Vagina (tissue), 2 donors: Measurements from ENCODE around the gene SLC49A3. TPM values are rescaled to one million over a fixed set of nuclear protein-coding genes. Genes with fewer than 3 reads are reported as not detected.

Source experiments
- DNase-seq, 2 donors: peaks; one replicate each; pipeline ENCODE4 v3.0.0-alpha.2; 2017; ENCODE audit errors: extremely low spot score in 2 of 2
- H3K27ac ChIP-seq: fragments of 200-600 bp; sonication (generic); one replicate; pipeline ENCODE4 v1.5.1; 2019
- H3K27me3 ChIP-seq: fragments of 200-600 bp; sonication (generic); one replicate; pipeline ENCODE4 v1.5.1; 2019
- H3K36me3 ChIP-seq, 2 donors: fragments of 200-600 bp; sonication (generic); one replicate each; pipeline ENCODE4 v1.5.1; 2017 to 2019
- H3K4me1 ChIP-seq: fragments of 200-600 bp; sonication (generic); one replicate; pipeline ENCODE4 v1.5.1; 2019
- H3K4me3 ChIP-seq, 2 donors: fragments of 200-600 bp; sonication (generic); 1 replicate in 1 of 2; 2 replicates in 1 of 2; pipeline ENCODE4 v1.5.1; 2016 to 2019
- H3K9me3 ChIP-seq: fragments of 200-600 bp; sonication (generic); one replicate; pipeline ENCODE4 v1.5.1; 2019
- CTCF ChIP-seq, 3 experiments: fragments of 450-650 bp in 2 of 3; fragments of 200-600 bp in 1 of 3; sonication (generic) in 1 of 3; IDR thresholded peaks; one replicate each; pipeline ENCODE4 v1.5.1; 2017 to 2019; ENCODE audit warnings: antibody characterized with exemption in 3 of 3, mild to moderate bottlenecking in 2 of 3, moderate library complexity in 2 of 3
- POLR2A ChIP-seq, 2 donors: fragments of 450-650 bp; IDR thresholded peaks; one replicate each; pipeline ENCODE4 v1.6.1; 2017; ENCODE audit warnings: antibody characterized with exemption in 2 of 2, mild to moderate bottlenecking in 2 of 2, moderate library complexity in 2 of 2
- POLR2AphosphoS5 ChIP-seq, 2 donors: sonication (generic); formaldehyde crosslinking; IDR thresholded peaks; one replicate each; pipeline ENCODE4 v1.9.0; 2017; ENCODE audit warnings: antibody characterized with exemption in 2 of 2, mild to moderate bottlenecking in 2 of 2, low read depth in 1 of 2; ENCODE audit not compliant: insufficient read depth in 1 of 2
- intact Hi-C: fragments of 100-400 bp; cut with DNase I; formaldehyde crosslinking; loops from one replicate; pipeline ENCODE4 v1.15.1; 2023
- total RNA-seq: library from RNA; depleted of rRNA; stranded (reverse); fragments of >200 nt; gene quantifications from one replicate; pipeline ENCODE4 v1.2.3, GENCODE V29; 2016

The SLC49A3 gene
- total RNA-seq, 1 donor from 2014 or later = 11.0 TPM

DNA sequence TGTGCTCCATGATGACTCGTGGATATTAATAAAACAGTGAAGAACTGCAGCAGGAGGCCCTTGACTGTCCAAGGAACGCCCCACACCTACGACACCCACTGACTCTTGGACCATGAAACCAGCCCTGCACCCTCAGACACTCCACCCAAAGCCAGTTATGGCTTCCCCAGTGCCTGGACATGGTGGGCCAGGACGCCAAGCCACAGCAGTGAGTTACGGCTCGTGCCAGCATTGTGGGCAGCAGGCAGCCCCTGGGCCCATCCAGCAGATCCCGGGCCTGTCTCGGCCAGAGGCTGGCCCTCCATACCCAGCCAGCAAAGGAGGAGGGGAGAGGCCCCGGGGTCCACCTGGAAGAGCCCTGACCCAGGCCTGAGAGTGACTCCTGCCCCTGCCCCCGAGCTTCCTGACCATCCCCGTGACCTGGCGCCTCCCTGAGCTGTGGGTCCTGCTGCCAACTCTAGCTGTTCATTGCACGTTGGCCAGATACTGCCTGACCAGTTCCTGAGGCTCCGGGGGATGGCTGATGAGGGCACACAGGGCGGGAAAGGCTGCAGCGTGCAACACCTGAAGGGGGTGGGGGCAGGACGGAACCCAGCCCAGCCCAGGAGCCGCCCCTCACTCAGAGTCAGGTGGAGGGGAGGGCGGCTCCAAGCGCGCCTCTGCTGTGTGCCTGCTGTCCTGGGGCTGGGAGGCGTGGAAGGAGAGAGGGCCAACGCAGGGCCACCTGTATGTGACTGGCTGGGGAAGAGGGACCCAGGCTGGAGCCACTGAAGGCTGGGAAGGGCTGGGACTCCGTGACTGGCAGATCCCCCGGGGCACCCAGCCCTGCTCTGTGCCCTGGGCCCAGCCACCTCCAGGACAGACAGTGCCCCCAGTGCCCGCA, 739 bp downstream of the SLC49A3 start:
- H3K4me1 ChIP-seq = peaks cover 41% of the 10 kb centered on the region
- peak overlapping the region; percentile 50 to 51 for H3K4me3 ChIP-seq
- H3K27ac ChIP-seq = peak overlapping the region; percentile 85
- TF ChIP-seq CTCF (IDR thresholded peaks at IDR 0.05) (no peak), POLR2A (IDR thresholded peaks at IDR 0.05) (no peak), POLR2AphosphoS5 (IDR thresholded peaks at IDR 0.05; ENCODE audit: insufficient read depth in 1 of 2, low read depth in 1 of 2) (no peak)
- H3K27me3 ChIP-seq = no peaks in the 10 kb centered on the region
- H3K9me3 ChIP-seq = no peaks in the 10 kb centered on the region
- no peak for DNase-seq
- intact Hi-C loops = no loop called here
- no peaks in the 10 kb centered on the region for H3K36me3 ChIP-seq

GRCh38 chr4:687048-687970, 1.6 kb downstream of the SLC49A3 start:
- TF ChIP-seq POLR2AphosphoS5 (IDR thresholded peaks at IDR 0.05; ENCODE audit: insufficient read depth in 1 of 2, low read depth in 1 of 2) (peak; percentile 73 to 88), CTCF (IDR thresholded peaks at IDR 0.05) (no peak), POLR2A (IDR thresholded peaks at IDR 0.05) (peak in 1 of 2 donors; percentile 59)
- Histone ChIP-seq H3K27ac (peak overlapping the region; percentile 85), H3K27me3 (no peaks in the 10 kb centered on the region), H3K36me3 (no peaks in the 10 kb centered on the region), H3K4me3 (peak overlapping the region; percentile 37 to 51), H3K4me1 (peaks cover 43% of the 10 kb centered on the region), H3K9me3 (no peaks in the 10 kb centered on the region)
- DNase-seq = no peak
- intact Hi-C loops = no loop called here

DNA sequence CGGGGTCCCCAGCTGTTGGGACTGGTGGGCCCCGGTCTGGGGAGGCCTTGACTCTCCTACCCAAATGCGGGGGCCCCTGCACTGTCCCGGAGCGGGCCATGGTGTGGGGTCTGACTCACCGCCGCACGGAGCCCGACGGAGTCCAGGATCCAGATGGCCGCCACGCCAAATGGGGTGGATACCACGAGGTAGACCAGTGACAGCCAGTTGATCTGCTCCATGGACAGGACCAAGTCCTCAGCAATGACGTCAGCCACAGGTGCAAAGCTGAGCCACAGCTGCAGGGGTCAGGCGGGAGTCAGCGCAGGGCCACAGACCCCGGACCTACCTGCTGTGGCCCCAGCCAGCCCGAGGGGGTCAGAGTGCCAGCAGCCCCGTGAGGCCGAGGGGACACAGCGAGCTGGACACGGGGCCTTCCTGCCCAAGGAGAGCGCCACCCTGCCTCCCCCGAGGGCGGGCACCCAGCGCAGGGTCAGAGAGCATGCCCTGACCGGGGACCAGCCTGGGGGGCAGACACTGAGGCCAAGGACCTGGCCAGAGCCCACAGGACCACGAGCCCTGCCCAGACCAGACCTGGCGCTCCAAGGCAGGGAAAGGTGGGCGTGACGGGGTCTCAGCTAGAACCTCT, 2.4 kb downstream of the SLC49A3 start:
- DNase-seq = no peak
- Histone ChIP-seq H3K4me1 (peaks cover 50% of the 10 kb centered on the region), H3K27ac (peak overlapping the region; percentile 85), H3K9me3 (no peaks in the 10 kb centered on the region), H3K4me3 (peak overlapping the region in 1 of 2 donors; percentile 37), H3K27me3 (no peaks in the 10 kb centered on the region), H3K36me3 (no peaks in the 10 kb centered on the region)
- TF ChIP-seq POLR2A (IDR thresholded peaks at IDR 0.05) (no peak), CTCF (IDR thresholded peaks at IDR 0.05) (no peak), POLR2AphosphoS5 (IDR thresholded peaks at IDR 0.05; ENCODE audit: insufficient read depth in 1 of 2, low read depth in 1 of 2) (no peak)
- intact Hi-C loops = no loop called here

GRCh38 chr4:685679-686412, 3.1 kb downstream of the SLC49A3 start:
- H3K27ac ChIP-seq = no peak overlapping the region
- DNase-seq = no peak
- no peaks in the 10 kb centered on the region for H3K9me3 ChIP-seq
- no peak for TF ChIP-seq POLR2A (IDR thresholded peaks at IDR 0.05)
- no peak for TF ChIP-seq CTCF (IDR thresholded peaks at IDR 0.05)
- TF ChIP-seq POLR2AphosphoS5 (IDR thresholded peaks at IDR 0.05; ENCODE audit: insufficient read depth in 1 of 2, low read depth in 1 of 2) = no peak
- intact Hi-C loops = no loop called here
- peaks cover 54% of the 10 kb centered on the region for H3K4me1 ChIP-seq
- no peaks in the 10 kb centered on the region for H3K36me3 ChIP-seq
- H3K27me3 ChIP-seq = no peaks in the 10 kb centered on the region
- H3K4me3 ChIP-seq = no peak overlapping the region
